Activated CD8-positive, alpha-beta T cell treated with anti-CD3 and anti-CD28 coated beads for 36 hours (primary cell): Measurements from ENCODE around the gene PPP1R14C. TPM values are rescaled to one million over a fixed set of nuclear protein-coding genes. Genes with fewer than 3 reads are reported as not detected.

Experiments
- ATAC-seq: fragments of 200-7000 bp; cut with Tn5 transposase; one replicate; pipeline ENCODE4 v1.10.0; 2021; ENCODE audit warnings: mild to moderate bottlenecking, moderate library complexity
- CTCF ChIA-PET: fragments of 350-600 bp; sonication (Branson Sonifier 250); formaldehyde crosslinking; loops from one replicate; lab custom pipeline; 2021; ENCODE audit warnings: antibody characterized with exemption; lab: Charles Lee
- POLR2A ChIA-PET: fragments of 350-600 bp; sonication (Branson Sonifier 250); formaldehyde crosslinking; loops from one replicate; lab custom pipeline; 2021; ENCODE audit warnings: antibody characterized with exemption; lab: Charles Lee
- DNase-seq: peaks from one replicate; pipeline ENCODE4 v3.0.0-alpha.2; 2020
- H3K27ac Mint-ChIP-seq: one replicate; pipeline ENCODE4 v1.8.0; 2021; ENCODE audit warnings: mild to moderate bottlenecking, mixed read lengths
- H3K27me3 Mint-ChIP-seq: one replicate; pipeline ENCODE4 v1.8.0; 2021; ENCODE audit warnings: mixed read lengths
- H3K36me3 Mint-ChIP-seq: one replicate; pipeline ENCODE4 v1.8.0; 2021; ENCODE audit warnings: low read depth, mixed read lengths
- H3K4me1 Mint-ChIP-seq: one replicate; pipeline ENCODE4 v1.8.0; 2021; ENCODE audit warnings: low read depth, mixed read lengths
- H3K4me3 Mint-ChIP-seq: one replicate; pipeline ENCODE4 v1.8.0; 2021; ENCODE audit warnings: mild to moderate bottlenecking, moderate library complexity, mixed read lengths
- H3K9me3 Mint-ChIP-seq: one replicate; pipeline ENCODE4 v1.8.0; 2021; ENCODE audit warnings: mixed read lengths
- CTCF ChIP-seq: fragments of 200-600 bp; IDR thresholded peaks from one replicate; pipeline ENCODE4 v1.8.0; 2022; ENCODE audit warnings: antibody characterized with exemption, mild to moderate bottlenecking
- intact Hi-C: fragments of 100-400 bp; cut with micrococcal nuclease; formaldehyde crosslinking; loops from one replicate; pipeline ENCODE4 v1.10.0; 2022
- total RNA-seq, 2 experiments: library from RNA; stranded (reverse); gene quantifications; one replicate each; pipeline ENCODE4 v1.2.3, GENCODE V29; 2021

PPP1R14C gene
- total RNA-seq, 2 experiments from 2014 or later: 0.65 to 0.86 TPM

DNA sequence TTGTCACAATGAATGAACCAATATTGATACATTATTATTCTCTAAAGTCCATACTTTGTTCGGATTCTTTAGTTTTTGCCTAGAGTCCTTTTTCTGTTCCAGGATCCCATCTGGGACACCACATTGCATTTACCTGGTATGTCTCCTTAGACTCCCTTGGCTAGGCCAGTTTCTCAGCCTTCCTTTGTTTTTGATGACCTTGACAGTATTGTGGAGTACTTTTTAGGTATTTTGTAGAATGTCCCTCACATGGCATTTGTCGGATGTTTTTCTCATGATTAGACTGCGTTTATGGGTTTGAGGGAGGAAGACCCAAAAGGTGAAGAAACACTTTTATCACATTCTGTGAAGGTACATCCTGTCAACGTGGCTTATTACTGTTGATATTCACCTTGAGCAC is 16.9 kb downstream of the PPP1R14C start:
- POLR2A ChIA-PET: no interaction called here
- TF ChIP-seq CTCF: no peak
- Mint-ChIP-seq H3K9me3 (no peaks in the 10 kb centered on the region), H3K36me3 (no peaks in the 10 kb centered on the region), H3K27ac (no peak overlapping the region), H3K27me3 (peaks cover 12% of the 10 kb centered on the region), H3K4me1 (peaks cover 6% of the 10 kb centered on the region), H3K4me3 (no peak overlapping the region)
- no peak for DNase-seq
- intact Hi-C loops: no loop called here
- CTCF ChIA-PET: no interaction called here
- ATAC-seq: no peak

DNA sequence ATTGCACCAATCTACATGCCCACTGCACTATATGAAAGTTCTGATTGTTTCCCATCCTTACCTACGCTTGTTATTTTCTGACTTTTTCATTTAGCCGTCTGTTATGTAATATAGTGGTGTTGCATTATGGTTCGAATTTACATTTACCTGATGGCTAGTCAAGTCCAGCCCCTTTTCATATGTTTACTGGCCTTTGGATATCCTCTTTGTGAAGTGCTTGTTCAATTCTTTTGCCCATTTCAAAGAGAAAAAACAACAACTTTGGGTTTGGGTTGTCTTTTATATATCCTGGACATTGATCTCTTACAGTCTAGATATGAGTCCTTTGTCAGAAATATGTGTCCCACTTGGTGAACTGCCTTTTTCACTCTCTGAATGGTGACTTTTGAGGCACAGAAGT is 21.1 kb downstream of the PPP1R14C start:
- H3K27me3 Mint-ChIP-seq: peaks cover 6% of the 10 kb centered on the region
- H3K9me3 Mint-ChIP-seq: no peaks in the 10 kb centered on the region
- no peaks in the 10 kb centered on the region for H3K36me3 Mint-ChIP-seq
- intact Hi-C loops: no loop called here
- DNase-seq (no peak), ATAC-seq (no peak)
- no peak overlapping the region for H3K4me3 Mint-ChIP-seq
- ChIA-PET CTCF (no interaction called here), POLR2A (no interaction called here)
- H3K27ac Mint-ChIP-seq: no peak overlapping the region
- TF ChIP-seq CTCF: no peak
- H3K4me1 Mint-ChIP-seq: no peaks in the 10 kb centered on the region

DNA sequence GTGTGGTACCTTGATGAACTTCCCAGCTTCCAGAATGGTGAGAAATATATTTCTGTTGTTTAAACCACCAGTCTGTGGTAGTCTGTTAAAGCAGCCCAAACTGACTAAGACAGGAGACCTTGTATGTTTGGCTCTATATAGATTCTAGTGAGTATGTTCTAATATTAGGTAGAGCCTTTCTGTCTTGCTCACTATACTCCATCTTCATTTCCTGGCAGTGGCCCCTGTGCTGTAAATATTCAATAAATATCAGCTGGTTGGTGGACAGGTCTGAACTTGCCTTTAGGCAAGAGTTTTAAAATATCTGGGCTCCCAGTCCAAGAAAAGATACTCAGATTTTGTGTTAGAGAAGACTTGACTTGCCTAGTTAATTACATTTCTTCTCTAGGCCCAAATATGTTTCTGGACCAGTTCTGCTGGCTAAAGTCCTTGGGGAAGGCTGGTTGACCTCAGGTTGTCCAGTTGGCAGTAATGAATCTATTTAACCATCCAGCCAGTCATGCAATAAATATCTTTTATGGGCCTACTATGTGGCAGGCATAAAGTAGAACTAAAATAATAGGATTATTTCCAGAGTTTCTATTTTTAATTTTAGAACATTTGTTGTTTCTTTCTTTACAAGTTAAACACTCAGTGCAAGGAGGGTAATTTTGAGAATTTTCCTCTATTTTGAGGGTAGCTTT is 22.3 kb downstream of the PPP1R14C start:
- no peak overlapping the region for H3K27ac Mint-ChIP-seq
- no peaks in the 10 kb centered on the region for H3K9me3 Mint-ChIP-seq
- CTCF ChIA-PET: interaction anchor here (0.8 kb wide), 1 partner anchor 84 kb away, joined by 3 read pairs; no protein-coding TSS in a partner anchor
- H3K27me3 Mint-ChIP-seq: peaks cover 9% of the 10 kb centered on the region
- no peak for DNase-seq
- no peaks in the 10 kb centered on the region for H3K36me3 Mint-ChIP-seq
- TF ChIP-seq CTCF: no peak
- H3K4me3 Mint-ChIP-seq: no peak overlapping the region
- POLR2A ChIA-PET: no interaction called here
- ATAC-seq: no peak
- peaks cover 9% of the 10 kb centered on the region for H3K4me1 Mint-ChIP-seq
- intact Hi-C loops: no loop called here

- Mint-ChIP-seq H3K9me3 (no peaks in the 10 kb centered on the region), H3K27me3 (peaks cover 12% of the 10 kb centered on the region), H3K4me1 (peaks cover 9% of the 10 kb centered on the region), H3K4me3 (no peak overlapping the region), H3K27ac (no peak overlapping the region), H3K36me3 (no peaks in the 10 kb centered on the region)
- DNase-seq (no peak), ATAC-seq (no peak)
- ChIA-PET POLR2A (no interaction called here), CTCF (interaction anchor here (1.0 kb wide), 1 partner anchor 9 kb away, joined by 3 read pairs; no protein-coding TSS in a partner anchor)
- TF ChIP-seq CTCF: no peak
- intact Hi-C loops: no loop called here
These were observed 24.6 kb downstream of the PPP1R14C start for GRCh38 chr6:150167479-150167873.

- DNase-seq (no peak), ATAC-seq (no peak)
- Mint-ChIP-seq H3K27me3 (peaks cover 14% of the 10 kb centered on the region), H3K4me1 (peaks cover 9% of the 10 kb centered on the region), H3K4me3 (no peak overlapping the region), H3K36me3 (no peaks in the 10 kb centered on the region), H3K9me3 (no peaks in the 10 kb centered on the region), H3K27ac (peak overlapping the region; percentile 62)
- ChIA-PET CTCF (no interaction called here), POLR2A (interaction anchor here (0.9 kb wide), 1 partner anchor 26 kb away, joined by 4 read pairs; no protein-coding TSS in a partner anchor)
- intact Hi-C loops: no loop called here
- TF ChIP-seq CTCF: no peak
These were observed 26.3 kb downstream of the PPP1R14C start for GRCh38 chr6:150169181-150169580.
